Smooth muscle cell of the brain vasculature (primary cell): Measurements from ENCODE around the gene FOXD3.

Experiments used
- DNase-seq: peaks from one replicate; pipeline ENCODE4 v3.0.0-alpha.2; 2012; ENCODE audit warnings: low read depth, low spot score

The FOXD3 gene

DNA sequence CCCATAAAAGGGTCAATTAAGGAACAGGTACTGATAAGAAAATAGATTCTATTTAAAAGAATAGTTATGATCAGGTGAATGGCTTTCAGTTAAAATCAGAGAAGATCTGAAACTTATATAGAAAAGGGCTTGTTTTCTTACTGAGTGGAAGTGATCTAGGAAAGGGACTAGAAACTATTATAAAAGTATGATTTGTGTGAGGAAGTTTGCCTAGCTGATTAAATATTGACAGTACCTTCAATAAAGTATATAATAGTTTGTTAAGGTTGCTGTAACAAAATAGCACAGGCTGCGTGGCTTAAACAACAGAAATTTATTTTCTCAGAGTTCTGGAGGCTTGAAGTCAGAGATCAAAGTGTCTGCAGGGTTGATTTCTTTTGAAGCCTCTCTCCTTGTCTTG is 39.7 kb downstream of the FOXD3 start:
- no peak for DNase-seq

GRCh38 chr1:63362578-63362977 is 40.2 kb downstream of the FOXD3 start:
- DNase-seq: no peak

- no peak for DNase-seq
Measured at GRCh38 chr1:63363014-63363413, 40.6 kb downstream of the FOXD3 start.

GRCh38 chr1:63366908-63367214 is 44.5 kb downstream of the FOXD3 start:
- no peak for DNase-seq

DNA sequence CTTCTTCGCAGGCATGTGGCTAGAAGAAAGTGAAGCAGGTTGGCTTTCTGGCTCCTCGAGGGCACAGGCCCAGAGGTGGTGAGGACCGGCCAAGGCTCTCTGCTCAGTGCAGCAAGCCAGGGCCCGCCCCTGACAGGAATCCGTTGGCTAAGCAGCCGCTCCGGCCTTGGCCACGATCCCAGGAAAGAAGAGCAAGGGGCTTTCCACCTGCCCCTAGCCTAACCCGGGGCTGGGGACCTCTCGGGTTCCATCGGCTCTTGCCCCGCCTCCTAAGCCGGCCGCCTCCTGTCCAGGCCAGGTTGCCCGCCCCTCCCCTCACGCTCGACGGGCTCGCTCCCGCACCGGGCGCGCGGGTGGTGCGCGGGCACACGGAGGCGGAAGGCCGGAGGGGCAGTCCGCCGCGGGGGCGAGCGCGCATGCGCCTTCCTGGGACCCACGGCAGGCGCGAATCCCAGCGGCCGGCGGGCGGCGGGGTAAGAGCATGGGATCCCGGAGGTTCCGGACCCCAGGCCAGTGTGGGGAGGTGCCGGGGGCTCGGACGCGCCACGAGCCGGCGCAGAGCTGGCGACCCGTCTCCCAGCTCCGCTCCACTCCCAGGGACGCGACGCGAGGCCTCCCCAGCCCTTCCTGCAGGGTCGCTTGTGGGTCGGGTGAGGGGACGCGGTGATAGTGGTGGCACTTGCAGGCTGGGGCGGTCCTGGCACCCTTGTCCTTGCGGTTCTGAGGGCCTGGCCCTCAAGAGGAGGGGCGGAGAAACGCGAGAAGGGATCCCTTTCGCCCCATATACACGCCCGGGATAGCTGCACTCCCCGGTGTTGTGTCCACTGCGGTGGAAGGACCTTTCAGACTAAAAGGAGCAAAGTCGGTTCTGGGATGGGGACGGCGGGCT is 45.1 kb downstream of the FOXD3 start, which contains the start of gene ALG6:
Gene ALG6 (plus strand): TSS at position 413 of the 889 bp plus-strand sequence. CDS start 3,351 bp downstream, outside the sequence.
- peak; percentile 79 for DNase-seq

- peak; percentile 1 for DNase-seq
Measured at GRCh38 chr1:63368131-63368530, 45.8 kb downstream of the FOXD3 start.
